Measurements from ENCODE around the gene ITFG1. TPM values are rescaled to one million over a fixed set of nuclear protein-coding genes. Genes with fewer than 3 reads are reported as not detected.

The ITFG1 gene
- total and polyA plus RNA-seq, 2 of the 13 experiments (the other 11 are each of a cell fraction or from before 2014, with no cell fraction given) = 74.5 to 150 TPM

DNA sequence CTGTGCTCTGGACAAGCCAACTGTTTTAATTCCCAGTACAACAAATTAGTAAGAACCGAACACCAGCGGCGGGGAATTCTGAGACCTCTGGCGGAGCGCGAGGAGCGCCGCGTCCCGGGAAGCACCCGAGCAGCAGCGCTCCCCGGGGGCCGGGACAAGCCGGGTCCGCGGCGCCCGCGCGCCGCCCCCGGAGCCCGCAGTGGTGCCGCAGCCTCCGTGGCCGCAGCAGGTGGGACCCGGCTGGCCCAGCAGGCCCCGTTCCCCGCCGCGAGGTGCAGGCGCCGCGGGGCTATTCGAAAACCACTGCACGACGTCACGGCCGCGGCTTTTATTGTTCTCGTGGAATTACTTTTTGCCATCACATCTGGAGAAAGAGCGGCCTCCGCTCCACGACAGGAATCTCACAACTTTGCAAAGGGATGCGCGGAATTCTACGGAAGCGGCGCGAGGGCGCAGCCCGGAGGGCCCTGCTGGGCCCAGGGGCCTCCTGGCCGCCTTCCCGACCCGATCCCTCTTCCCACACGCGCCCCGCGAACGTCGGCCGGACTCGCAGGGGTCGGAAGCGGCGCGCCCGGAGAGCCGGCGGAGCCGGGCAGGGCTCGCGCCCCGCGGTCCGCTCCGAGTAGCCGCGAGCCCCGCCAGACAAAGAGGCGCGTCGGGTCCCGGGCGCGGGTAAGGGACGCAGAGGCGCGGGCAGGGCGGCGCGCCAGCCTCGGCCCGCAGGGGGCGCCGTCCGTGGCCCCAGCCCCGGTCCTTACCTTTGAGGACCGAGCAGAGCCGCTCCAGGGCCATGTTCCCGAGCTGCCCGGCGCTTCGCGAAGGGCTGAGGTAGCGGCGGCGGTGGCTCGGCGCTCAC is 317.8 kb downstream of the ITFG1 start (continued):
- TF ChIP-seq, protein P1, sequence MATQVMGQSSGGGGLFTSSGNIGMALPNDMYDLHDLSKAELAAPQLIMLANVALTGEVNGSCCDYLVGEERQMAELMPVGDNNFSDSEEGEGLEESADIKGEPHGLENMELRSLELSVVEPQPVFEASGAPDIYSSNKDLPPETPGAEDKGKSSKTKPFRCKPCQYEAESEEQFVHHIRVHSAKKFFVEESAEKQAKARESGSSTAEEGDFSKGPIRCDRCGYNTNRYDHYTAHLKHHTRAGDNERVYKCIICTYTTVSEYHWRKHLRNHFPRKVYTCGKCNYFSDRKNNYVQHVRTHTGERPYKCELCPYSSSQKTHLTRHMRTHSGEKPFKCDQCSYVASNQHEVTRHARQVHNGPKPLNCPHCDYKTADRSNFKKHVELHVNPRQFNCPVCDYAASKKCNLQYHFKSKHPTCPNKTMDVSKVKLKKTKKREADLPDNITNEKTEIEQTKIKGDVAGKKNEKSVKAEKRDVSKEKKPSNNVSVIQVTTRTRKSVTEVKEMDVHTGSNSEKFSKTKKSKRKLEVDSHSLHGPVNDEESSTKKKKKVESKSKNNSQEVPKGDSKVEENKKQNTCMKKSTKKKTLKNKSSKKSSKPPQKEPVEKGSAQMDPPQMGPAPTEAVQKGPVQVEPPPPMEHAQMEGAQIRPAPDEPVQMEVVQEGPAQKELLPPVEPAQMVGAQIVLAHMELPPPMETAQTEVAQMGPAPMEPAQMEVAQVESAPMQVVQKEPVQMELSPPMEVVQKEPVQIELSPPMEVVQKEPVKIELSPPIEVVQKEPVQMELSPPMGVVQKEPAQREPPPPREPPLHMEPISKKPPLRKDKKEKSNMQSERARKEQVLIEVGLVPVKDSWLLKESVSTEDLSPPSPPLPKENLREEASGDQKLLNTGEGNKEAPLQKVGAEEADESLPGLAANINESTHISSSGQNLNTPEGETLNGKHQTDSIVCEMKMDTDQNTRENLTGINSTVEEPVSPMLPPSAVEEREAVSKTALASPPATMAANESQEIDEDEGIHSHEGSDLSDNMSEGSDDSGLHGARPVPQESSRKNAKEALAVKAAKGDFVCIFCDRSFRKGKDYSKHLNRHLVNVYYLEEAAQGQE (IDR thresholded peaks at IDR 0.05; ENCODE audit: borderline replicate concordance in 1 of 2, low read depth in 1 of 2, low read length in 2 of 2) = no peak
- TF ChIP-seq PAX8 (CRISPR knock-in tag; IDR thresholded peaks at IDR 0.05; ENCODE audit: borderline replicate concordance) (0 out of 2 replicates have a peak, but pooled peaks have one; percentile 4), ZMYM4 (CRISPR knock-in tag; IDR thresholded peaks at IDR 0.05) (peak; percentile 89), SRSF9 (IDR thresholded peaks at IDR 0.05; ENCODE audit: borderline replicate concordance, insufficient read depth, low read depth, low read length, poor library complexity, severe bottlenecking) (no peak), NFYC (CRISPR knock-in tag; IDR thresholded peaks at IDR 0.05) (no peak), ZNF124 (CRISPR knock-in tag; IDR thresholded peaks at IDR 0.05) (peak; percentile 99), ZBTB49 (CRISPR knock-in tag; IDR thresholded peaks at IDR 0.05; ENCODE audit: borderline replicate concordance) (no peak), ZSCAN29 (CRISPR knock-in tag; conservative IDR thresholded peaks at IDR 0.05) (no peak; the same call in 1 of the 2 replicates), NFRKB (IDR thresholded peaks at IDR 0.05) (no peak), ZNF280D (CRISPR knock-in tag; IDR thresholded peaks at IDR 0.05) (no peak), KLF15 (CRISPR knock-in tag; IDR thresholded peaks at IDR 0.05; ENCODE audit: borderline replicate concordance) (no peak)
- TF ChIP-seq, protein P2, sequence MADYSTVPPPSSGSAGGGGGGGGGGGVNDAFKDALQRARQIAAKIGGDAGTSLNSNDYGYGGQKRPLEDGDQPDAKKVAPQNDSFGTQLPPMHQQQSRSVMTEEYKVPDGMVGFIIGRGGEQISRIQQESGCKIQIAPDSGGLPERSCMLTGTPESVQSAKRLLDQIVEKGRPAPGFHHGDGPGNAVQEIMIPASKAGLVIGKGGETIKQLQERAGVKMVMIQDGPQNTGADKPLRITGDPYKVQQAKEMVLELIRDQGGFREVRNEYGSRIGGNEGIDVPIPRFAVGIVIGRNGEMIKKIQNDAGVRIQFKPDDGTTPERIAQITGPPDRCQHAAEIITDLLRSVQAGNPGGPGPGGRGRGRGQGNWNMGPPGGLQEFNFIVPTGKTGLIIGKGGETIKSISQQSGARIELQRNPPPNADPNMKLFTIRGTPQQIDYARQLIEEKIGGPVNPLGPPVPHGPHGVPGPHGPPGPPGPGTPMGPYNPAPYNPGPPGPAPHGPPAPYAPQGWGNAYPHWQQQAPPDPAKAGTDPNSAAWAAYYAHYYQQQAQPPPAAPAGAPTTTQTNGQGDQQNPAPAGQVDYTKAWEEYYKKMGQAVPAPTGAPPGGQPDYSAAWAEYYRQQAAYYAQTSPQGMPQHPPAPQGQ (CRISPR knock-in tag; IDR thresholded peaks at IDR 0.05; ENCODE audit: borderline replicate concordance) = no peak

All from HepG2 (cell line).